ENCODE results near the gene GNAS.

DNA sequence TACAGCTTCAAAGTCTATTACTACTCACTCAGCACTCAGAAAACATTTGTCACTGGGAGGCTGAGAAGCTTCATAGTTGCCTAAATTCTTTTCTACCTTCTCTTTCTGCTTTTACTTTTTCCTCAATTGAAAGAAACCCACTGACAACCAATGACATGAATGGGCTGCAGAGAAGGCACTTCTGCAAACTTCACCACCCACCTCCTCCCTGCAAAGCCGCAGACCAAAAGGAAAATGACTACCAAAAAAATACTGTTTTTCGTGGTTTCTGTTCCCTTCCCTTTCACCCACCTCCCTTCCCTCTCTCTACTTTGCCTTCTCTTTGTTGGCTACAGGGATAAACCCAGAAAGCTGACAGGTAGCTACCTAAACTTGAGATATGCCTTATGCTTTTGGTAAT is 5.1 kb upstream of the GNAS start:
- TF ChIP-seq, protein P1, sequence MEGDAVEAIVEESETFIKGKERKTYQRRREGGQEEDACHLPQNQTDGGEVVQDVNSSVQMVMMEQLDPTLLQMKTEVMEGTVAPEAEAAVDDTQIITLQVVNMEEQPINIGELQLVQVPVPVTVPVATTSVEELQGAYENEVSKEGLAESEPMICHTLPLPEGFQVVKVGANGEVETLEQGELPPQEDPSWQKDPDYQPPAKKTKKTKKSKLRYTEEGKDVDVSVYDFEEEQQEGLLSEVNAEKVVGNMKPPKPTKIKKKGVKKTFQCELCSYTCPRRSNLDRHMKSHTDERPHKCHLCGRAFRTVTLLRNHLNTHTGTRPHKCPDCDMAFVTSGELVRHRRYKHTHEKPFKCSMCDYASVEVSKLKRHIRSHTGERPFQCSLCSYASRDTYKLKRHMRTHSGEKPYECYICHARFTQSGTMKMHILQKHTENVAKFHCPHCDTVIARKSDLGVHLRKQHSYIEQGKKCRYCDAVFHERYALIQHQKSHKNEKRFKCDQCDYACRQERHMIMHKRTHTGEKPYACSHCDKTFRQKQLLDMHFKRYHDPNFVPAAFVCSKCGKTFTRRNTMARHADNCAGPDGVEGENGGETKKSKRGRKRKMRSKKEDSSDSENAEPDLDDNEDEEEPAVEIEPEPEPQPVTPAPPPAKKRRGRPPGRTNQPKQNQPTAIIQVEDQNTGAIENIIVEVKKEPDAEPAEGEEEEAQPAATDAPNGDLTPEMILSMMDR (conservative IDR thresholded peaks at IDR 0.05; ENCODE audit: low read length) = no peak
- no peak for TF ChIP-seq EZH2phosphoT487 (IDR thresholded peaks at IDR 0.05; ENCODE audit: borderline replicate concordance)
